ENCODE data around the gene BCL2L13. TPM values are rescaled to one million over a fixed set of nuclear protein-coding genes. Genes with fewer than 3 reads are reported as not detected.

Gene BCL2L13
- polyA plus RNA-seq, 1 experiment = 64.1 TPM

DNA sequence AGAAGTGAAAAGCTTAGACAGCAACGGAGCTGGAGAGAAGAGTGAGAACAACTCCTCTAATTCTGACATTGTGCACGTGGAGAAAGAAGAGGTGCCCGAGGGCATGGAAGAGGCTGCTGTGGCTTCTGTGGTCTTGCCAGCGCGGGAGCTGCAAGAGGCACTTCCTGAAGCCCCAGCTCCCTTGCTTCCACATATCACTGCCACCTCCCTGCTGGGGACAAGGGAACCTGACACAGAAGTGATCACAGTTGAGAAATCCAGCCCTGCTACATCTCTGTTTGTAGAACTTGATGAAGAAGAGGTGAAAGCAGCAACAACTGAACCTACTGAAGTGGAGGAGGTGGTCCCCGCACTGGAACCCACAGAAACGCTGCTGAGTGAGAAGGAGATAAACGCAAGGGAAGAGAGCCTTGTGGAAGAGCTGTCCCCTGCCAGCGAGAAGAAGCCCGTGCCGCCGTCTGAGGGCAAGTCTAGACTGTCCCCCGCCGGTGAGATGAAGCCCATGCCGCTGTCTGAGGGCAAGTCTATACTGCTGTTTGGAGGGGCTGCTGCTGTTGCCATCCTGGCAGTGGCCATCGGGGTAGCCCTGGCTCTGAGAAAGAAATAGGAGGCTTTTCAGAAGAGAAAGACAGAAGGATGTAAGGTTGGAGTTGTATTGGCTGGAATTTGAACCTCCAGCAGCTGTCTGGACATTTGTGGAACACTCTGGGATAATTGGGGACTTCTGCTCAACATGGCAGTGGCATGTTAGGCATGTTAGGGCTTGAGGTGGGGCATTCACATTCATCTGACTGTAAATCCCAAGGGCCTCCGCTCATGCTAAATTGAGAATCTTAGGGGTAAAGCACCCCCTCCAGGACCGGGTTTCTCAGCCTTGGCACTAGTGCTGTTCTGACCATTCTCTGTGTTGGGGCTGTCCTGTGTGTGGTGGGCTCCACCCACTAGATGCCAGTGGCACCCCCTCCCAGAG, 88.7 kb downstream of the BCL2L13 start:
- ChIA-PET POLR2A (interaction anchor here (0.6 to 0.7 kb wide), 2 partner anchors 29 to 88 kb away, joined by 3 to 4 read pairs; partner anchors contain the start of gene BCL2L13), CTCF (interaction anchor here (1.0 to 3.5 kb wide), 2 partner anchors 15 kb away, joined by 3 to 25 read pairs; no protein-coding TSS in a partner anchor)
- no peak overlapping the region for H3K4me3 ChIP-seq (ENCODE audit: low read depth, low read length)
- H3K27me3 ChIP-seq (ENCODE audit: control insufficient read depth, insufficient read depth, low read length) = no peaks in the 10 kb centered on the region
- DNase-seq (ENCODE audit: low read depth, low spot score) = no peak
- TF ChIP-seq, protein P1, sequence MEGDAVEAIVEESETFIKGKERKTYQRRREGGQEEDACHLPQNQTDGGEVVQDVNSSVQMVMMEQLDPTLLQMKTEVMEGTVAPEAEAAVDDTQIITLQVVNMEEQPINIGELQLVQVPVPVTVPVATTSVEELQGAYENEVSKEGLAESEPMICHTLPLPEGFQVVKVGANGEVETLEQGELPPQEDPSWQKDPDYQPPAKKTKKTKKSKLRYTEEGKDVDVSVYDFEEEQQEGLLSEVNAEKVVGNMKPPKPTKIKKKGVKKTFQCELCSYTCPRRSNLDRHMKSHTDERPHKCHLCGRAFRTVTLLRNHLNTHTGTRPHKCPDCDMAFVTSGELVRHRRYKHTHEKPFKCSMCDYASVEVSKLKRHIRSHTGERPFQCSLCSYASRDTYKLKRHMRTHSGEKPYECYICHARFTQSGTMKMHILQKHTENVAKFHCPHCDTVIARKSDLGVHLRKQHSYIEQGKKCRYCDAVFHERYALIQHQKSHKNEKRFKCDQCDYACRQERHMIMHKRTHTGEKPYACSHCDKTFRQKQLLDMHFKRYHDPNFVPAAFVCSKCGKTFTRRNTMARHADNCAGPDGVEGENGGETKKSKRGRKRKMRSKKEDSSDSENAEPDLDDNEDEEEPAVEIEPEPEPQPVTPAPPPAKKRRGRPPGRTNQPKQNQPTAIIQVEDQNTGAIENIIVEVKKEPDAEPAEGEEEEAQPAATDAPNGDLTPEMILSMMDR (IDR thresholded peaks at IDR 0.05; ENCODE audit: low read depth, low read length) = no peak
- no peaks in the 10 kb centered on the region for H3K9me3 ChIP-seq (ENCODE audit: control insufficient read depth, insufficient read depth, low read length)
- H3K27ac ChIP-seq (ENCODE audit: low read depth, low read length) = peak overlapping the region; percentile 89

DNA sequence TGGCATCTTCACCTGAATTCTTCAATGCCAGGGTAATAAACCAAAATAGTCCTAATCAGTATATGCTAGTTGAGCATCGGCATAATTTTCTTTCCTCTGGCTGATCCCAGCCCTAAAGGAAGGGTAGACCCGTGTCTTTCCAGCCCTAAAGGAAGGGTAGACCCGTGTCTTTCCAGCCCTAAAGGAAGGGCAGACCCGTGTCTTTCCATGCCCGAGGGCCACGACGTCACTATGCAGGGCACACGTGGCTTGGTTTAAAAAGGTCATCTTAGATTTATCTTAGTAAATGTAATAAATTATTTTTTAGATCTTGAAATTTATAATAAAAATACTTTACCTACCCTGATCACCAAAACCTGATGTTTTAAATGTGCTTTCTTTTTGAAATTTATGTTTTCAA, 90.2 kb downstream of the BCL2L13 start:
- no peaks in the 10 kb centered on the region for H3K27me3 ChIP-seq (ENCODE audit: control insufficient read depth, insufficient read depth, low read length)
- no peaks in the 10 kb centered on the region for H3K9me3 ChIP-seq (ENCODE audit: control insufficient read depth, insufficient read depth, low read length)
- ChIA-PET POLR2A (no interaction called here), CTCF (interaction anchor here (3.5 kb wide), 1 partner anchor 13 kb away, joined by 25 read pairs; no protein-coding TSS in a partner anchor)
- H3K27ac ChIP-seq (ENCODE audit: low read depth, low read length) = no peak overlapping the region
- H3K4me3 ChIP-seq (ENCODE audit: low read depth, low read length) = no peak overlapping the region
- TF ChIP-seq, protein P1 (IDR thresholded peaks at IDR 0.05; ENCODE audit: low read depth, low read length) = no peak
- DNase-seq (ENCODE audit: low read depth, low spot score) = no peak

DNA sequence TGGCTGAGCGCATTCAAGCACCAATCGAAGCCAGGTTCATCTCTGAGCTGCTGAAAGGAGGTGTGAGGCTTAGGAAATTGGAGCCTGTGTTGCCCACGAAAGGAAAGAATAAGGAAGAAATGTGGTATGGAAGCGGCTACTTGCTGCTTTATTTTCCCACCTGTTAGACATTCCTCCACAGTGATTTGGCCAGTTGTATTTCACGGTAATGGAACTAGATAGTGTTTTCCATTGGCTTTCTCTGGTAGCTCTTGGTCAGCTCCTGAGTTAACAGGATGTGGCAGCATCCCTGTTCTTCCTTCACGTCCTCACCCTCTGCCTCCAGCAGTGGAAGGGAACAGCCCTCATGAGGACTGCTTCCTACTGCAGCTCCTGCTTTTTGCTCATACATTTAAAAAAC, 91.0 kb downstream of the BCL2L13 start:
- no peak for DNase-seq (ENCODE audit: low read depth, low spot score)
- no peaks in the 10 kb centered on the region for H3K27me3 ChIP-seq (ENCODE audit: control insufficient read depth, insufficient read depth, low read length)
- POLR2A ChIA-PET = no interaction called here
- CTCF ChIA-PET = interaction anchor here (3.5 kb wide), 1 partner anchor 13 kb away, joined by 25 read pairs; no protein-coding TSS in a partner anchor
- TF ChIP-seq, protein P1 (IDR thresholded peaks at IDR 0.05; ENCODE audit: low read depth, low read length) = no peak
- H3K9me3 ChIP-seq (ENCODE audit: control insufficient read depth, insufficient read depth, low read length) = no peaks in the 10 kb centered on the region
- H3K27ac ChIP-seq (ENCODE audit: low read depth, low read length) = no peak overlapping the region
- H3K4me3 ChIP-seq (ENCODE audit: low read depth, low read length) = no peak overlapping the region

DNA sequence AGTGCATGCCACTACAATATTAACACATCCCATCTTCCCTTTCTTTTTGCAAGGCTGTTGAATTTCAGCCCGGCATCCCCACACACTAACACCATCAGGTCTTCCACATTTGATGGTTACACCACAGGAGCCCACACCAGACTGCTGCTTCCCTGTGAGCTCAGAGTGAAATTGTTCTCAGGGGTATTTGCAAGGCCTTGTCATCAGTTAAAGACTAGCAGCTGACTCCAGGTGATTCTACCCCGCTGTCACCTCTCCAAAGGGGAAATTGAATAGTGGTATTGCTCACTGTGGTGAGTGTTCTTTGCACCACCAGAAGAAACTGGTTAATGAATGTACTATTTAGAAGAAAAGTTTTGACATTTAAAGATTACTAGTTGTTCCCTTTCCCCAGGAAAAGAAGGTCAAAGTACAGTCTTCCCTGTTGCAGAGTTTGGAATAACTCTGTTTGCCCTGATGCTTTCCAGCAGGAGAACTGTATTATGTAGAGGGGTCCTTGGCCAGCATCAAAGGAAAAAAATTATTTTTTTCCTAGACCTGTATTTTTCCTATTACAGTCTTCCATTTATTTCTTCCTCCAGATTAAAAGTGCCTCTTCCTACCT, 93.8 kb downstream of the BCL2L13 start:
- no peaks in the 10 kb centered on the region for H3K9me3 ChIP-seq (ENCODE audit: control insufficient read depth, insufficient read depth, low read length)
- H3K4me3 ChIP-seq (ENCODE audit: low read depth, low read length) = no peak overlapping the region
- no peaks in the 10 kb centered on the region for H3K27me3 ChIP-seq (ENCODE audit: control insufficient read depth, insufficient read depth, low read length)
- ChIA-PET POLR2A (no interaction called here), CTCF (interaction anchor here (1.1 to 1.6 kb wide), 2 partner anchors 9 to 10 kb away, joined by 4 read pairs; no protein-coding TSS in a partner anchor)
- no peak overlapping the region for H3K27ac ChIP-seq (ENCODE audit: low read depth, low read length)
- TF ChIP-seq, protein P1 (IDR thresholded peaks at IDR 0.05; ENCODE audit: low read depth, low read length) = no peak
- DNase-seq (ENCODE audit: low read depth, low spot score) = no peak

Data from AG04450 (cell line).